PC-9 (cell line): Measurements from ENCODE around the gene EVA1C. TPM values are rescaled to one million over a fixed set of nuclear protein-coding genes. Genes with fewer than 3 reads are reported as not detected.
"Not testable (repeated sequence)": the region's sequence is repeated elsewhere in the genome, so short reads cannot be mapped to it uniquely, and the experiment has no call there.

ENCODE experiments used
- BruUV-seq: library from RNA; stranded (reverse); fragments of 400-500 nt; replicated peaks from 2 replicates; lab custom pipeline; 2021; lab: Mats Ljungman, UMichigan
- CTCF ChIA-PET: fragments of 300-600 bp; sonication (Branson Sonifier 250); formaldehyde crosslinking; loops from one replicate; lab custom pipeline; 2022; ENCODE audit warnings: antibody characterized with exemption; lab: Charles Lee
- POLR2A ChIA-PET: fragments of 300-600 bp; sonication (Branson Sonifier 250); formaldehyde crosslinking; loops from one replicate; lab custom pipeline; 2022; ENCODE audit warnings: antibody characterized with exemption; ENCODE audit not compliant: unreplicated experiment; lab: Charles Lee
- DNase-seq, 2 experiments: peaks; one replicate each; pipeline versions ENCODE4 v3.0.0 to v3.0.0-alpha.2; 2015 to 2022; ENCODE audit warnings: mixed read lengths in 1 of 2
- H2AFZ ChIP-seq: fragments of 200-600 bp; sonication (generic); 2 replicates; pipeline ENCODE4 v1.8.1; 2017; ENCODE audit warnings: antibody characterized with exemption
- H3F3A ChIP-seq: fragments of 200-600 bp; sonication (generic); 2 replicates; pipeline ENCODE4 v1.8.1; 2017; ENCODE audit warnings: antibody characterized with exemption, mild to moderate bottlenecking, low read depth; ENCODE audit not compliant: insufficient read depth
- H3K27ac ChIP-seq: fragments of 200-600 bp; sonication (generic); 2 replicates; pipeline ENCODE4 v1.6.1; 2016; ENCODE audit warnings: mixed run types
- H3K27me3 ChIP-seq: fragments of 200-600 bp; sonication (generic); 2 replicates; pipeline ENCODE4 v1.6.1; 2016; ENCODE audit warnings: low read depth, mixed run types; ENCODE audit not compliant: insufficient read depth
- H3K36me3 ChIP-seq: fragments of 200-600 bp; sonication (generic); 2 replicates; pipeline ENCODE4 v1.6.1; 2016; ENCODE audit warnings: low read depth, mixed run types
- H3K4me1 ChIP-seq: fragments of 200-600 bp; sonication (generic); replicated peaks from 2 replicates; pipeline ENCODE4 v1.6.1; 2016; ENCODE audit warnings: mixed run types; ENCODE audit not compliant: insufficient read depth
- H3K4me2 ChIP-seq: fragments of 200-600 bp; sonication (generic); 2 replicates; pipeline ENCODE4 v1.6.1; 2017; ENCODE audit warnings: mixed run types
- H3K4me3 ChIP-seq: fragments of 200-600 bp; sonication (generic); 2 replicates; pipeline ENCODE4 v1.6.1; 2016; ENCODE audit warnings: mixed run types
- H3K79me2 ChIP-seq: fragments of 200-600 bp; sonication (generic); 2 replicates; pipeline ENCODE4 v1.6.1; 2017; ENCODE audit warnings: low read depth, mixed run types
- H3K9me2 ChIP-seq: fragments of 200-600 bp; sonication (generic); 2 replicates; pipeline ENCODE4 v1.8.1; 2017; ENCODE audit warnings: mild to moderate bottlenecking; ENCODE audit not compliant: insufficient read depth
- H3K9me3 ChIP-seq: fragments of 200-600 bp; sonication (generic); 2 replicates; pipeline ENCODE4 v1.8.1; 2016; ENCODE audit warnings: low read depth; ENCODE audit not compliant: insufficient read depth
- H4K20me1 ChIP-seq: fragments of 200-600 bp; sonication (generic); 2 replicates; pipeline ENCODE4 v1.8.1; 2017; ENCODE audit not compliant: insufficient read depth
- CTCF ChIP-seq: fragments of 200-600 bp; sonication (generic); conservative IDR thresholded peaks from 2 replicates; pipeline ENCODE4 v1.6.1; 2017; ENCODE audit warnings: mixed run types, antibody characterized with exemption, mild to moderate bottlenecking, moderate library complexity
- EZH2 ChIP-seq: fragments of 200-600 bp; sonication (generic); IDR thresholded peaks from 2 replicates; pipeline ENCODE4 v1.8.0; 2017; ENCODE audit warnings: antibody characterized with exemption, low read depth
- intact Hi-C: fragments of 100-400 bp; cut with micrococcal nuclease; formaldehyde crosslinking; loops from one replicate; pipeline ENCODE4 v1.10.0; 2022; ENCODE audit not compliant: unreplicated experiment
- total RNA-seq: library from RNA; stranded (reverse); gene quantifications from 2 replicates; pipeline ENCODE4 v1.2.3, GENCODE V29; 2021

The EVA1C gene
- total RNA-seq, 1 experiment from 2014 or later = 3.0 TPM

- Histone ChIP-seq H3K27me3 (no peaks in the 10 kb centered on the region), H3K36me3 (no peaks in the 10 kb centered on the region), H3K79me2 (no peaks in the 10 kb centered on the region), H3K4me1 (peaks cover 4% of the 10 kb centered on the region; the same call in 1 of the 2 replicates), H3K27ac (no peak overlapping the region), H4K20me1 (no peaks in the 10 kb centered on the region), H3K4me3 (no peak overlapping the region), H3K9me3 (no peaks in the 10 kb centered on the region), H2AFZ (no peak overlapping the region), H3K9me2 (no peaks in the 10 kb centered on the region), H3K4me2 (peak overlapping the region; percentile 40; the same call in 1 of the 2 replicates), H3F3A (no peaks in the 10 kb centered on the region)
- intact Hi-C loops = loop anchor here (2.0 kb wide), 1 partner anchor 25 kb away; no protein-coding TSS in a partner anchor
- no peak for DNase-seq
- ChIA-PET CTCF (no interaction called here), POLR2A (no interaction called here)
- BruUV-seq = no TSS peak
- no peak for TF ChIP-seq EZH2
- no peak for TF ChIP-seq CTCF
These were observed 45.5 kb downstream of the EVA1C start for GRCh38 chr21:32457962-32458361.

- intact Hi-C loops = no loop called here
- TF ChIP-seq CTCF = no peak
- TF ChIP-seq EZH2 = no peak
- no peak overlapping the region for H3K4me3 ChIP-seq
- H3K27ac ChIP-seq = no peak overlapping the region
- no peaks in the 10 kb centered on the region for H3K9me2 ChIP-seq
- H2AFZ ChIP-seq = no peak overlapping the region
- no peaks in the 10 kb centered on the region for H3F3A ChIP-seq
- H3K36me3 ChIP-seq = no peaks in the 10 kb centered on the region
- no TSS peak for BruUV-seq
- no peak overlapping the region for H3K4me2 ChIP-seq
- peaks cover 4% of the 10 kb centered on the region; the same call in 1 of the 2 replicates for H3K4me1 ChIP-seq
- H4K20me1 ChIP-seq = no peaks in the 10 kb centered on the region
- POLR2A ChIA-PET = no interaction called here
- no peaks in the 10 kb centered on the region for H3K79me2 ChIP-seq
- CTCF ChIA-PET = no interaction called here
- H3K27me3 ChIP-seq = no peaks in the 10 kb centered on the region
- DNase-seq = no peak
- H3K9me3 ChIP-seq = no peaks in the 10 kb centered on the region
These were observed 47.5 kb downstream of the EVA1C start for GRCh38 chr21:32459972-32460371.

GRCh38 chr21:32461503-32461902 is 49.0 kb downstream of the EVA1C start:
- Histone ChIP-seq H3K9me2 (no peaks in the 10 kb centered on the region), H3K27ac (no peak overlapping the region), H3K36me3 (no peaks in the 10 kb centered on the region), H3K27me3 (no peaks in the 10 kb centered on the region), H3K9me3 (no peaks in the 10 kb centered on the region), H4K20me1 (no peaks in the 10 kb centered on the region), H3F3A (no peaks in the 10 kb centered on the region), H3K4me3 (no peak overlapping the region), H3K4me2 (no peak overlapping the region), H2AFZ (no peak overlapping the region), H3K79me2 (no peaks in the 10 kb centered on the region), H3K4me1 (peaks cover 4% of the 10 kb centered on the region; the same call in 1 of the 2 replicates)
- POLR2A ChIA-PET = no interaction called here
- intact Hi-C loops = no loop called here
- DNase-seq = no peak
- TF ChIP-seq EZH2 (no peak), CTCF (no peak)
- BruUV-seq = no TSS peak
- CTCF ChIA-PET = interaction anchor here (0.6 kb wide), 1 partner anchor 21 kb away, joined by 5 read pairs; no protein-coding TSS in a partner anchor

- DNase-seq, H3K4me2 ChIP-seq, H3K9me2 ChIP-seq, H2AFZ ChIP-seq, H3F3A ChIP-seq, H3K36me3 ChIP-seq, H3K27ac ChIP-seq, H4K20me1 ChIP-seq, H3K4me3 ChIP-seq, H3K27me3 ChIP-seq, H3K9me3 ChIP-seq, intact Hi-C loops, H3K79me2 ChIP-seq, CTCF ChIA-PET, H3K4me1 ChIP-seq, POLR2A ChIA-PET, BruUV-seq: not testable (repeated sequence)
These were observed 50.1 kb downstream of the EVA1C start for GRCh38 chr21:32462564-32462963.
